Sigmoid colon (tissue), 7 donors: Measurements from ENCODE around the gene LITAFD. TPM values are rescaled to one million over a fixed set of nuclear protein-coding genes. Genes with fewer than 3 reads are reported as not detected.

ENCODE experiments used
- DNase-seq: peaks from one replicate; pipeline ENCODE4 v3.0.0-alpha.2; 2019
- H3K27ac ChIP-seq, 4 donors: fragments of 200-600 bp; sonication (generic); one replicate each; pipeline ENCODE4 v1.5.1; 2016 to 2019; ENCODE audit warnings: mild to moderate bottlenecking in 1 of 4
- H3K27me3 ChIP-seq, 3 donors: fragments of 200-600 bp; sonication (generic); one replicate each; pipeline ENCODE4 v1.5.1; 2019; ENCODE audit warnings: mild to moderate bottlenecking in 1 of 3
- H3K36me3 ChIP-seq, 4 donors: fragments of 200-600 bp; sonication (generic); one replicate each; pipeline ENCODE4 v1.5.1; 2016 to 2019
- H3K4me1 ChIP-seq, 4 donors: fragments of 200-600 bp; sonication (generic); one replicate each; pipeline ENCODE4 v1.5.1; 2017 to 2019
- H3K4me3 ChIP-seq, 4 donors: fragments of 200-600 bp; sonication (generic); one replicate each; pipeline ENCODE4 v1.5.1; 2017 to 2019; ENCODE audit warnings: mild to moderate bottlenecking in 2 of 4, moderate library complexity in 1 of 4
- H3K9me3 ChIP-seq, 4 donors: fragments of 200-600 bp in 3 of 4; sonication (generic) in 3 of 4; one replicate each; pipeline versions ENCODE4 v1.5.1 to v1.6.1; 2013 to 2019
- CTCF ChIP-seq, 4 experiments: fragments of 450-650 bp in 3 of 4; fragments of 200-600 bp in 1 of 4; IDR thresholded peaks; one replicate each; pipeline ENCODE4 v1.5.1; 2016 to 2019; ENCODE audit warnings: antibody characterized with exemption in 4 of 4, mild to moderate bottlenecking in 3 of 4, moderate library complexity in 2 of 4
- EP300 ChIP-seq, 4 donors: sonication (generic); formaldehyde crosslinking; IDR thresholded peaks; one replicate each; pipeline ENCODE4 v1.6.1; 2017; ENCODE audit warnings: antibody characterized with exemption in 4 of 4
- POLR2A ChIP-seq, 2 donors: fragments of 450-650 bp; IDR thresholded peaks; one replicate each; pipeline ENCODE4 v1.6.1; 2016; ENCODE audit warnings: antibody characterized with exemption in 2 of 2, mild to moderate bottlenecking in 2 of 2, moderate library complexity in 2 of 2
- POLR2AphosphoS5 ChIP-seq, 4 donors: sonication (generic); formaldehyde crosslinking; IDR thresholded peaks; one replicate each; pipeline ENCODE4 v1.6.1; 2017; ENCODE audit warnings: antibody characterized with exemption in 4 of 4
- WGBS, 2 donors: extraction: QIAGEN DNeasy Blood & Tissue Kit; methylation state at CpG; one replicate each; pipeline ENCODE4 v1.1.7; 2013; 5-methylcytosine and 5-hydroxymethylcytosine counted together
- intact Hi-C: fragments of 100-400 bp; cut with DNase I; formaldehyde crosslinking; loops from one replicate; pipeline ENCODE4 v1.15.1; 2023
- polyA plus RNA-seq, 3 donors: library from polyadenylated mRNA; stranded (reverse); fragments of 200-250 nt; gene quantifications; one replicate each; pipeline ENCODE4 v1.2.3, GENCODE V29; 2013
- total RNA-seq, 4 donors: library from RNA; depleted of rRNA; stranded (reverse); fragments of >200 nt; gene quantifications; one replicate each; pipeline ENCODE4 v1.1.0, GENCODE V29; 2016
- donor health status: healthy with polysubstance abuse.
- donor health status: Bipolar disorder and iron deficiency.
- donor health status: healthy.

The LITAFD gene
- total and polyA plus RNA-seq, 7 donors: not detected

GRCh38 chr16:8852534-8852933, 29.6 kb upstream of the LITAFD start:
- peak; percentile 52 for DNase-seq
- no peak overlapping the region for H3K27ac ChIP-seq
- TF ChIP-seq EP300 (IDR thresholded peaks at IDR 0.05) (no peak), POLR2A (IDR thresholded peaks at IDR 0.05) (no peak), CTCF (IDR thresholded peaks at IDR 0.05) (no peak), POLR2AphosphoS5 (IDR thresholded peaks at IDR 0.05) (no peak)
- H3K9me3 ChIP-seq: no peaks in the 10 kb centered on the region
- H3K27me3 ChIP-seq: no peaks in the 10 kb centered on the region
- H3K36me3 ChIP-seq: peaks cover 0 to 51% (median 9%) of the 10 kb centered on the region in 4 donors
- intact Hi-C loops: no loop called here
- WGBS, 2 donors: 75 to 82% methylated on average over 8 of the region's 8 CpGs
- no peaks in the 10 kb centered on the region for H3K4me1 ChIP-seq
- no peak overlapping the region for H3K4me3 ChIP-seq

GRCh38 chr16:8853150-8853549, 29.0 kb upstream of the LITAFD start:
- Histone ChIP-seq H3K36me3 (peaks cover 0 to 48% (median 7%) of the 10 kb centered on the region in 4 donors), H3K27me3 (no peaks in the 10 kb centered on the region), H3K27ac (peak overlapping the region in 1 of 4 donors; percentile 31), H3K4me3 (no peak overlapping the region), H3K4me1 (no peaks in the 10 kb centered on the region), H3K9me3 (no peaks in the 10 kb centered on the region)
- intact Hi-C loops: no loop called here
- WGBS, 2 donors: 84 to 91% methylated on average over 7 of the region's 7 CpGs
- DNase-seq: peak; percentile 49
- TF ChIP-seq POLR2A (IDR thresholded peaks at IDR 0.05): no peak
- no peak for TF ChIP-seq EP300 (IDR thresholded peaks at IDR 0.05)
- TF ChIP-seq POLR2AphosphoS5 (IDR thresholded peaks at IDR 0.05): peak in 1 of 4 donors; percentile 4
- TF ChIP-seq CTCF (IDR thresholded peaks at IDR 0.05): no peak

GRCh38 chr16:8853611-8854010, 28.5 kb upstream of the LITAFD start:
- no peak overlapping the region for H3K4me3 ChIP-seq
- H3K27ac ChIP-seq: no peak overlapping the region
- no peak for DNase-seq
- H3K27me3 ChIP-seq: no peaks in the 10 kb centered on the region
- 86 to 87% methylated on average over 7 of the region's 7 CpGs for WGBS, 2 donors
- H3K36me3 ChIP-seq: peaks cover 0 to 48% (median 8%) of the 10 kb centered on the region in 4 donors
- no peaks in the 10 kb centered on the region for H3K9me3 ChIP-seq
- TF ChIP-seq POLR2AphosphoS5 (IDR thresholded peaks at IDR 0.05) (no peak), CTCF (IDR thresholded peaks at IDR 0.05) (no peak), EP300 (IDR thresholded peaks at IDR 0.05) (no peak), POLR2A (IDR thresholded peaks at IDR 0.05) (no peak)
- no peaks in the 10 kb centered on the region for H3K4me1 ChIP-seq
- intact Hi-C loops: no loop called here

- Histone ChIP-seq H3K27ac (no peak overlapping the region), H3K9me3 (no peaks in the 10 kb centered on the region), H3K4me1 (no peaks in the 10 kb centered on the region), H3K36me3 (peaks cover 0 to 44% (median 9%) of the 10 kb centered on the region in 4 donors), H3K4me3 (no peak overlapping the region), H3K27me3 (no peaks in the 10 kb centered on the region)
- intact Hi-C loops: no loop called here
- DNase-seq: peak; percentile 52
- WGBS, 2 donors: 91 to 92% methylated on average over 9 of the region's 9 CpGs
- no peak for TF ChIP-seq POLR2AphosphoS5 (IDR thresholded peaks at IDR 0.05)
- TF ChIP-seq CTCF (IDR thresholded peaks at IDR 0.05): no peak
- TF ChIP-seq POLR2A (IDR thresholded peaks at IDR 0.05): no peak
- TF ChIP-seq EP300 (IDR thresholded peaks at IDR 0.05): no peak
Measured at GRCh38 chr16:8854298-8854948, 27.7 kb upstream of the LITAFD start.
